Erythroblast (primary cell): ENCODE measurements around the gene ZNF689.

Experiments used
- DNase-seq, 2 experiments: peaks; one replicate each; lab custom pipeline; 2025; lab: John Stamatoyannopoulos, UW
- GATA1 ChIP-seq: IDR thresholded peaks from 2 replicates; pipeline ENCODE4 v1.6.1; 2011; ENCODE audit warnings: low read depth, mild to moderate bottlenecking, control low read depth, low read length, moderate library complexity
- POLR2A ChIP-seq: IDR thresholded peaks from 2 replicates; pipeline ENCODE4 v1.6.1; 2011; ENCODE audit warnings: mild to moderate bottlenecking, low read length

ZNF689 gene

DNA sequence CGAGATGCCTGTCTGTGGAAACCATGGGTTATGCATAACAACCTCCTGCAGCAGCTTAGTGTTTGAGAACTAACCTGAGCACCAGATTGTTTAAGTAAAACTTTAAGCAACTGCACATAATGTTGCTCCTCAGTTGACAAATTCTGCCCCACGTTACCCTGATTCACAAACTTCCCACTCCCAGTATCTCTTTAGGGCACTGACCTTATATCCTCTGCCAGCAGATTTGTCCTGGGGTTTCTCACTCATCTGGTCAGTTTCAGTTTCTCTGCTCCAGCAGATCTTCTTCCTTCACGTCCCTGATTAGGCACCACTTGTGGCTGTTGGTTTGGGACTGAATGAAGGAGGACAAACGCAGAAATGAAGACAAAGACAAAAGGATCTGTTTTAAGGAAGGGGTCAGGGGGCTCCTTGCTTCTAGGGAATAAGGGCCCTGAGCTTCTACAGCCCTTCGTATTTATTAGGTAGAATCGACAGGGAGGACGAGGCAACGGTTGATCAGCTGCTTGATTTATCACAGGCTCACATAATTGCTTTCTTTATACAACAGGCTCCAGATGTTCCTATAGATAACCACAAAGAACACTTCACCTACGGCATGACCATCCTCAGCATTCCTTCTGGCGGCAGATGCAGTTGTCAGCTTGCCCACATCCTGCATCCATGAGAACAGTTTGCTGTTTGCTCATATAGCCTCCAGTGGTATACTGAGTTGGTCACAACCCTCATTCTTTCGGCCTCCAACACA is 13.5 kb upstream of the ZNF689 start:
- DNase-seq = no peak
- TF ChIP-seq GATA1 (no peak), POLR2A (no peak)

DNA sequence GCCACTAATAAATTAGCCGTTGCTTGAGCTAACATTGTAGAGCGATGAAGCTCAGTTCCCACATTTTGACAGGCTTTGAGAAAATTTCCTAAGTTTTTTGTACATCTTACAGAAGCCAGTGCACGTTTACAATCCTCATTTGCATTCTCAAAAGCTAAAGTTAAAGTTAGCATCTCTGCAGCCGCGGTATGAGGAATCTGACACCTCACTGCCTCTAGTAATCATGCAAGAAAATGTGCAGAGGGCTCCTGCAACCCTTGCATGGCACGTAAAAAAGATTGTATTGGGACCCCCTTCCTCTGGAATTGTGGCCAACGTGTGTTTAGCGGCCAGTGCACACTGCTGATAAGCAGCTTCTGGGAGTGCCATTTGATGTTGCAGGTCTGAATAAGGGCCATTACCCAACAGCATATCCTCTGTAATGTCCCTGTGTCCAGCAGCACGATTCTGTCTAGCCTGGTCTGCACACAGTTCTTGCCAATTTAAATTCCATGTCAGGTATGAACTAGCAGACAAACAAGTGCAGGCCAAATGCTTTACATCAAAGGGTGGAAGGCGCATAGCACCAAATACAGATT is 12.4 kb upstream of the ZNF689 start:
- no peak for TF ChIP-seq POLR2A
- TF ChIP-seq GATA1 = no peak

DNA sequence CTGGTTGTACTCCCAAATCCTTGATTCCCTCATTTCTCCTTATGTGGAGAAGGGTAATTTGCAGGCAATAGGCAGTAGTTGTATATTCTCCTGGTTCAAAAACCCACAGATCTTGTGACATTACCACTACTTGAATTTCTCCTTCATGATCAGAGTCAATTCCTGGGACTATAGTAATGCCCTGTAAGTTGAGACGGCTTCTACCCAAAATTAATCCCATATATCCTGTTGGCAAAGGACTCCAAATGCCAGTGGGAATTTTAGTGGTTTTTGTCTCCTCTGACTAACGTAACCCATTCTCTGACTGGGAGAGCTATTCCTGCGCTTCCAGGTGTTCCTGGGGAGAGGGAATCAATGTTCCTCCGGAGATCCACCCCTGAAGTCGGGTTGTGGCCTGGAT is 11.6 kb upstream of the ZNF689 start:
- DNase-seq = no peak
- no peak for TF ChIP-seq POLR2A

More for the DNA sequence above, 12.4 kb upstream of the ZNF689 start:
- DNase-seq = no peak

DNA sequence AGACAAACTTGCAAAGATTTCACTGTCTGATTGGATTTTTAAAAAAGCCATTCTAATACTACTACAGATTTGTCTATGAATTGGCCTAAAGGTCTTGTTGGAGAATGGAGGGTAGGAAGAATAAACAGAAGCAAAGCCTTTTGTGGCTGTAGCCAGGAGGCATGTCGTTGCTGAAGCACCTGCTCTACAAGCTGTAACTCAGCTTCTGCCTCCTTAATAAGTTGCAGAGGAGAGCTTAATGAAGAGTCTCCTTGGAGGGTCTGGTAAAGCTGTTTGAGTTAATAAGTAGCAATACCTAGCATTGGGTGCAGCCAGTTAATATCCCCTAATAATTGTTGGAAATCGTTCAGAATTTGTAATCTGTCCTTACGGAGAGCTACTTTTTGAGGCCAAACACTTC is 10.0 kb upstream of the ZNF689 start:
- no peak for TF ChIP-seq GATA1
- TF ChIP-seq POLR2A = no peak
- no peak for DNase-seq

DNA sequence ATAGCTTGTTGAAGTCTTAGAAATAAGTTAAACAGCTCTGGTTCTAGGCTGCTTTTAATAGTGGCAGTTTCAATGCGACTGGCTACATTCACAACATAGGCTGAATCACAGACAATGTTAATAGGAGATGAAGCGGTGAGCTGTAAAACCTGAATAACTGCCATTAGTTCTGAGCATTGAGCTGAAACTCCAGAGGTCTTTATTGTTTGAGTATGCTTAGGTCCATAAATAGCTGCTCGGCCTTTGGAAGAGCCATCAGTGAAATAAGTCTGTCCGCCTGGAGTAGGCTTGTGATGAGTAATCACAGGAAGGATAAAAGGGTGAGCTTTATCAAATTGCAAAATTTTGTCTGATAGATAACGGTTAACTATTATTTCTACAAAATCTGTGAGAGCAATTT is 9.4 kb upstream of the ZNF689 start:
- TF ChIP-seq POLR2A (no peak), GATA1 (no peak)
- DNase-seq = no peak

DNA sequence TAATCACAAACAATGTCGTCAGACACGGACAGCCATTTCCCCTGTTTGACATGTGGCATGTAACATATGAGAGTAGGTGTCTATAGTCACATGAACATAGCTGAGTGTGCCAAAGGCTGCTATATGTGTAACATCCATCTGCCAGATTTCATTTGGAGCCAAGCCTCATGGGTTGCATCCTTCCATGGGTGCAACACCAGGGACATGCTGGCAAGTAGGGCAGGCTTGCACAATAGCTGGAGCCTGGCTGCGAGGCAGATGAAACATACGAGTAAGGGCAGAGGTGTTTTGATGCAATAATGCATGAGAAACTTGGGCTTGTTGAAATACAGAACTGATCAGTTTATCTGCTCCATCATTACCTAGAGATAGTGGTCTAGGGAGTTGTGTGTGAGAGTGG is 9.0 kb upstream of the ZNF689 start:
- no peak for TF ChIP-seq GATA1
- no peak for TF ChIP-seq POLR2A
- no peak for DNase-seq

DNA sequence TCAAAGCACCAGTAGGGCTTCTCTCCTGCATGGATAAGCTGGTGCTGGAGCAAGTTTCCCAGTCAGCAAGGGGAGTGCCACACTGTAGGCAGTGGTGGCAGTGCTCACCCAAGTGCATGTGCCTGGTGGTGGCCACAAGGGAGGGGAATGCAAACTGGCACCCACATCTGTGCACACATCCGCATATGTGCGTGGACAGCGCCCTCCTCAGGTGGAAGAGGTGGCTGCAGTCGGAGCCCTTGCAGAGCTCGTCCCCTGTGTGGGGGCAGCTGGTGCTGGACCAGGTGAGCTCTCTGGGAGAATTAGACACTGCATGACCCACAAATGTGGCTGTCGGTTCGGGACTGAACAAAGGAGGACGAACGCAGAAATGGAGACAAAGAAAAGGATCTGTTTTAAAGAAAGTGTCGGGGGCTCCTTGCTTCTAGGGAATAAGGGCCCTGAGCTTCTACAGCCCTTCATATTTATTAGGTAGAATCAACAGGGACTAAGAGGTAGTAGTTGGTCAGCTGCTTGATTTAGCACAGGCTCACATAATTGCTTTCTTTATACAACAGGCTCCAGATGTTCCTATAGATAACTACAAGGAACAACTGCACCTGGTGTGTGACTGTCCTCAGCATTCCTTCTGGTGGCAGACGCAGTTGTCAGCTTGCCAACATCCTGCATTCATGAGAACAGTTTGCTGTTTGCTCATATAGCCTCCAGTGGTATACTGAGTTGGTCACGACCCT is 5.3 kb upstream of the ZNF689 start:
- DNase-seq = peak; percentile 71 to 73
- no peak for TF ChIP-seq POLR2A
- no peak for TF ChIP-seq GATA1

DNA sequence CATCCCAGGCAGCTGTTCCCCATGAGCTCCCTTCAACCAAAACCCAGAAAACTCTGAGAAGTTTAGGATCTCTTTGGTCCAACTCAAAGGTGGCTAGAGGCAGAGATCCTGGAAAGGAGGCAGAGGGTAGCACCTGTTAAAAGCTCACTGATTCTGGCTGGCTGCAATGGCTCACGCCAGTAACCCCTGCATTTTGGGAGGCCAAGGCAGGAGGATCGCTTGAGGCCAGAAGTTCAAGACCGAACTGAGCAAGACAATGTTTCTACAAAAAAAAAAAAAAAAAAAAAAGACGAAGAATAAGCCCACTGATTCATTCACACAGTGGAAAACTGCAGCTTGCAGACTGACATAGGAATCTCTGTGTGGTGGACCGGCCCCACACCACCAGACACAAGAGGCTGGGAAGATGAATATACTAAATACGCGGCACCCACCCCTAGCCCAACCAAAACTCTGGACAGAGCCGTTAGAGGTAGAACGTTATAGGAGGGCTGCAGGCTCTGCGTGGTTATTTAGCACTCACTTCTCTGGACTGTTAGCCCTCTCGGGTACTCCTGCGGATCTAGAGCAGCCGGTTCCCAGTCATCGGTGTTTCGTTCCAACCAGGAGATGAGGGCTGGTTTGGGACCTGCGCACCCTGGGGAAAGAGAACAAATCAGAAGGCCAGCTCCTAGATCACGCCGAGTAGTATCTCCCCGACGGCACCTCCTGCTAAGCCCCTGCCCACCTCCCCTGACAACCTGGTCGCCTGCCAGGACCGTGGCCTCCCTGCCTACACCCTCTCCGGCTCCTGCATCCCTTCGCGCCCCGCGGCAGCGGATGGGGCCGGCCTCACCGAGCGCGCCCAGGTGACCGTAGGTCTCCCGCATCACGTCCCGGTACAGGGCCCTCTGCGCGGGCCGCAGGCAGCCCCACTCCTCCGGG is 925 bp downstream of the ZNF689 start:
- peak; percentile 72 to 81 for DNase-seq
- no peak for TF ChIP-seq POLR2A
- no peak for TF ChIP-seq GATA1

DNA sequence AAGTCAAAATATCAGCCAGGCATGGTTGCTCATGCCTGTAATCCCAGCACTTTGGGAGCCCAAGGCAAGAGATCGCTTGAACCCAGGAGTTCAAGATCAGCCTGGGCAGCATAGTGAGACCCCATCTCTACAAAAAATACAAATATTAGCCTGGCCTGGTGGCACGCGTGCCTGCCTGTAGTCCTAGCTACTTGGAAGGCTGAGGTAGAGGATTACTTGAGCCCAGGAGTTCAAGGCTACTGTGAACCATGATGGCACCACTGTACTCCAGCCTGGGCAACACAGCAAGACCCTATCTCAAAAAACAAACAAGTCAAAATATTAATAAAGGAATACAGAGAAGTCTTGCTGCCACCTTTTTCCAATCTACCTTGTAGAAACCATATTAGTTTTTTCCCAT is 4.2 kb downstream of the ZNF689 start:
- TF ChIP-seq POLR2A (no peak), GATA1 (no peak)
- DNase-seq = no peak

DNA sequence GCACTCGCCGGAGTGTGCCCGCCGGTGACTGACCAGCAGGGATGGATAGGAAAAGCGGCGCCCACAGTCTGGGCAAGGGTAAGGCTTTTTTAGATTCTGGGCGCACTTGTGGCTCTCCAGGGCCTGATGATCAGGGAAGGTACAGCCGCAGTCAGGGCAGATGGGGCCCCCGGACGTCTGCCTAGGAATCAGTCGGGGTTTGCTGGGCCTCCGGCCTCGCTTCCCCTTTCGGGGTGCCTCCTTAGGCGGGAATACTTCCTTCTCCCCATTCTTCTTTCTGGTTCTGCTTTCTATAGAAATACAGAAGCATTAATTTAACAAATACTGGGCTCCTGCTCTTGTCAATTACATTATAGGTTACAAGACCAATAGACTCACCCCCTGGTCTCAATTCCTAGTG is 5.0 kb downstream of the ZNF689 start:
- DNase-seq = no peak
- TF ChIP-seq GATA1 = no peak
- TF ChIP-seq POLR2A = no peak

DNA sequence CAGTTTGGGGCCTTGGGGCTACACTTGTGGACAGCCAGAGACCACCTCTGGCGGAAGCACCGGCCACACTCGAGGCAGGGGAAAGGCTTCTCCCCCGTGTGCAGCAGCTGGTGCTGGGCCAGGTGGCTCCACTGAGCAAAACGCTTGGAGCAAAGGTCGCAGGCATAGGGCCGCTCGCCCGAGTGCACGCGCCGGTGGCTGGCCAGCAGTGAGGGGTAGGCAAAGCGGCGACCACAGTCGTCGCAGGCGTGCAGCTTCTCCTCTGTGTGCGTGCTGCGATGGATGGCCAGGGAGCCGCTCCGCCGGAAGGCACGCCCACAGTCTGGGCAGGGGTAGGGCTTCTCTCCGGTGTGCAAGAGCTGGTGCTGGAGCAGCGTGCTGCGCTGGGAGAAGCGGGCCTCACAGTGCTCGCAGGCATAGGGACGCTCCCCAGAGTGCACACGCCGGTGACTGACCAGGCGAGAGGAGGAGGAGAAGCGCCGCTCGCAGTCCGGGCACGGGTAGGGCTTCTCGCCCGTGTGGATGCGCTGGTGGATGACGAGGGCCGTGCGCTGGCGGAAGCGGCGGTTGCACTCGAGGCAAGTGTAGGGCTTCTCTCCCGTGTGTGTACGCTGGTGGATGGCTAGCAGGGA is 5.8 kb downstream of the ZNF689 start:
- no peak for DNase-seq
- TF ChIP-seq GATA1 (no peak), POLR2A (no peak)

DNA sequence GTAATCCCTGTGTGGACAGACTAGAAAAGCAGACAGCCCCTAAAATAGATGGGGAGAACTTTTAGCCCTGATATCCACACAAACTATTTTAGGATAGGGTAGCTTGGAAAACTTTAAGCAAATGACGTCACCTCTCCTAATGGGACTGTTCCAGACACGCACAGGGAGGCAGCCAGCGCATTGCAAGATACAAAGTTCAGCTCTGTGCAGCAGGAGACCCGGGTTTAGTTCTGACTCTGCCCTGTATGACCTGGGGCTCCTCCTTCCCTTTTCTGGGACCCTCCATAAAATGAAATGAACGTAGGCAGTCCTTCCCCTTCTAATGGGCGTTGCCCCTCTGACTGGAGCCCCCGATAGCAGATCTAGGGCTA is 6.3 kb downstream of the ZNF689 start:
- TF ChIP-seq POLR2A (no peak), GATA1 (no peak)
- DNase-seq = no peak
